ENCODE results near the gene LHX1.

LHX1 gene

DNA sequence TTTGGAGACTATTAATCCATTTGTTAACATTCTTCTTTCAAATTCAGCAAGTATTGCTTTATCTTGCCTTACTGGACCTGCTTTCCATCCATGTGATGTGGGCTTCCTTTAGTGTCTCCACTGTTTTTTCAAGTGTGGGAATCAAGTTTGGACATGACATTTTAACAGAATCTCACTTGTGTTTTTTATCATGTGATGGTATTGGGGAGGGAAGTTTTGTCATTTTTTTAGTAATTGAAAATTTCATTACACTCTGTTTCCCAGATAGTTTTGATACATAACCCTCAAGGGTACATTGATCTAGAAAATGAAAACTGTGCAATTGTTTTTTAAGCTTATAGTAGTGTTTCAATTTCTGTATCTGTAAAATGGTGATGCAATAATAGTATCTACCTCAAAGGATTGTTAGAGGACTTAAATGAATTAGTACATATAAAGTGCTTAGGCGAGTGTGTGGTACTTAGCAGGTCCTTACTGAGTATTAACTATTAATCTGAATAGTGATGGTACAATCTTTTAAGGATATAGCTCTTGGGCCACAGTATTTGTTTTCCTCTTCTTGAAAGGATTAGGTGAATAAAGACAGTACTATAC, 38.7 kb downstream of the LHX1 start:
- no peak for DNase-seq

DNA sequence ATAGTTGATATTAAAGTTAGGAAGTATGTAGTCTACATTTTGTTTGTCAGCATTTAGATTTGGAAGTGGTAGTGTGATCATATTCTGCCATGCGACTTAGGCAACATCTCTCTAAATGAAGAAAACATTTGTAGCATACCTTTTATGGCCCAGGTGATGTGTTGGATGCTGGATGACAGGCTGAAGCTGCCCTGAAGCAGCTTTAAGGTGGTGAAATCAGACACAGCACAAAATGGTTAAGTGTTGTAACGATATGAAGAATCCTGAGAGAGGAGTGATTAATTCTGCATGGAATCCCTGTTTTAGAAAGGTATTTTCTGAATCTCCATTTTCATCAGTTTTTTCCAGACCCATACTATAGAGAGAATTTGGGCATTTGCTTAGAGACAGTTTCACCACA, 39.8 kb downstream of the LHX1 start:
- no peak for DNase-seq

DNA sequence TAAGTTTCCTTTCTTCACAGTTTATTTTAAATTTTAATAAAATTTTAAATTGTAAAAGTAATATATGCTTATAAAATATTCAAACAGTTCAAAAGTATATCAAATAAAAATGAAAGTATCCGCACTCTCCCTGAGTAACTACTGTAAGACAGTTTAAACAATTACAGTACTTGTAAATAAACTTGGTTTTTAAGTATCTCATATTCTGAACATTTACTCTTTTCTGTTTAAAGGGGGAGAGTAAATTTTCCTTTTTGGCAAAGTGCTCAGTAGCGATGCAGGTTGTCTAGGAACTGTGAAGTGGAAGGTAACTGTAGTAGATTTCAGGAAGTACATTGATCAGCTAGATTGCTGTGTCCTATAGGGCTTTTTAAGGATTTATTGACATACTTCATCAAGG, 40.3 kb downstream of the LHX1 start:
- DNase-seq: no peak

DNA sequence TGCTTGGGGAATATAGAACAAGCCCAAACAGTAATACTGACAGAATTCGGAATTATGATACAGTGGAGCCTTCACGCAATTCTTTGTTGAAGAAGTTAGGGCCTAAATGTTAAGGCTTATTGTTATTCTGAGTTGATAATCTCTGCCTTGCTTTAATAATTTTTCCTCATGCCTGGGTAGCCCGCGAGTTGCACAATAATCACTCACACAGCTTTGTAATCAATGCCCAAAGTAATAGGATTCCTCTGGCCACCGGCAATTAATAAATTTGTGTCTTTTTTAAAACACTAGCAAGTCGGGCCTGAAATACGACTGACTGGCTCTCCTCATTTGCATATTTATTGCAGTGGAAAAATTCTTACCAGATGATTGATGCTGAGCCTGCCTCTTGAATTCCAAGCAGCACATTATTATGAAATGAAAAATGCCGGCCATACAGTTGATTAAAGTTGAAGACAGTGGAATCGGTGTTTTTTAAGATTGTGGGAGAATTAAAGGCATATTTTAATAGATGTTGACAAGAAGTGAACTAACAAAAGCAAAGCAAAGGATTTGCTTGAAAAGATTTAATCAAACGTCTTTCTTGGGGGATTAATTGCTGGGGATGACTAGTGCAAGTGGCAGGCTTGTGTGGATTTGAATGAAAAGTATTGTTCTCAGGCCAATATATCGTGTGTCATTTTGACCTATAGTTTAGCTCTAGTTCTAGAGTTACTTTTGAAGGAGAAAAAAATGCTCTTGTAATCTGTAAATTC, 41.7 kb downstream of the LHX1 start:
- DNase-seq: no peak

DNA sequence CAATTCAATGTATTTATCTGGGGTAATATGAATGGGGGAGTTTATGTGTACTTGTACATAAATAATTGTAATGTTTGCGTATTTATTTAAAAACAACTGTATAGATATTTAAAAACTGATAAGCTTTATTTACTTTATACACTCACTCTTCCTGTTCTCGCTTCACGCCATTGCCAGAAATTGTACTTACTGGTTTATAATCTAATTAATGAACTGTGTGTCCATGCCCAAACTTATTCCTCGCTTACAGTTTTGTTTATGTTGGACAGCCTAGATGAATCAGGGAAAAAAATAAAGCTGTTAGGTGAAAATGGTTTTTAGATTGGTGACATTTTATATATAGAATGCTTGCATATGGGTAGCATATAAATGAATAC, 42.3 kb downstream of the LHX1 start:
- no peak for DNase-seq

DNA sequence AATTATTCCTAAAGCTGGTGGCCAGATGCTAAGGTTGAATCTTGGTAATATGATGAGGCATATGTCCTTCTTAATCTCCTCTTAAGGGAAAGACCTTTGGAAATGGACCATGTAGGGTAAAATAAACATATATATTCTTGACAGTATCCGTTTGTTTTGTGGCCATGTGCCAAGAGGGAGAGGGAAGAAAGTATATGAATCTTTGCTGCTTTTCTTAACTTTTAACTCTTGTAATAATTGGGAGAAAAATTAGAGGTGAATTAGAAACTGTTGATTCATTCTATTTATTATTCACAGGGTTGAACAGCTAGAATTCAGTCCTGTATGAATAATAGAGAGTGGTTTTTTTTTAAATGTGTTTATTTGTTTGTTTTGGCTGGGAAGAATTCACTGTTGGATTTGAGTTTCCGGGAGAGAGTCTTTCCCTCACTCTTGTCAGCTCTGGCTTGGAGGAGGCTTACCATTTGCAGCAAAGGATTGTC, 43.0 kb downstream of the LHX1 start:
- no peak for DNase-seq

DNA sequence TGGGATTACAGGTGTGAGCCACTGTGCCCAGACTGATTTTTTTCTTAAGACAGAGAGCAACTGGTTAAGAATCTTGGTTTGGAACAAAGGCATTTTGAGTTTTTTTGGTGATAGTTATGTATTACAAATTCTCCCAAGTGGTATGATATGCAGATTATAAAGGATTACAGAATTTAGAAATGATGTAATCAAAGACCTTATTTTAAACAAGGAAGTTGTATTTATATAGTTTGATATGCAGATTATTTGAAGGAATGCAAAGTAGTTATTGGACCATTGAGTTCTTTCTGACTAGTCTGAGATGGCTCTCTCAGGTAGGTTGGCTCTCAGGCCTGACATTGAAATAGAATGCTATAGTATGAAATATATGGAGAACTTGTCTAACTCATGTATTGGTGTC, 46.3 kb downstream of the LHX1 start:
- no peak for DNase-seq

DNA sequence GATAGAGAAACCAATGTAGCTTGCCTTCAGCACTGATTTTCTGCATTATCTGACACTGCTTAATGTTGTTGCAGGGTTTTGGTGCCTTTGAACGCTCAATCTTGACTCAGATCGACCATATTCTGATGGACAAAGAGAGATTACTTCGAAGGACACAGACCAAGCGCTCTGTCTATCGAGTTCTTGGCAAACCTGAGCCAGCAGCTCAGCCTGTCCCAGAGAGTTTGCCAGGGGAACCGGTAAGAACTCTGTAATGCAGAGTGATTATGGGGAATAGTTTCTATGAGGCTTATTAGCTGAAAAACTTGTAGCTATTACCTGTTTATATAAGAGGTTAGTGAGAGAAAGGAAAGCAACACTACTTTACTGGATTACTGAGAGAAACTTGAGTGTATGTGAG, 51.9 kb downstream of the LHX1 start:
- DNase-seq: no peak

DNA sequence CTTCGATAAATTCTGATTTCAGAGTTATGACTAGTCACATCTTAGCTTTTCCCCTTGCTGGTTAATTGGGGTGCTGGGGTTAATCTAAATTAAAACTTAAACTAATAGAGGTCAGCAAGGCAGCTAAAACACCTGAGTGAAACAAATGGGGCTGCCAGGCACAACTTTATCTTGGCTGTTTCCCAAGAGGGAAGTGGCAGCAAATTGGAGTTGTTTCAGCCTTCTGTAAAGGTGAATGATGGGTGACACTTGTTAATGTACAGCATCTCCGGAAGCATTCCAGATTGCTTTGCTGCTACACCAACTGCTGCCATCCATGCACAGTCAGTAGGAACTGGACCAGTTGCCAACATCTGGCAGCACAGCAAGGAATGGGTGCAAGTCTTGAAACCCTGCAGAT, 55.4 kb downstream of the LHX1 start:
- DNase-seq: no peak

DNA sequence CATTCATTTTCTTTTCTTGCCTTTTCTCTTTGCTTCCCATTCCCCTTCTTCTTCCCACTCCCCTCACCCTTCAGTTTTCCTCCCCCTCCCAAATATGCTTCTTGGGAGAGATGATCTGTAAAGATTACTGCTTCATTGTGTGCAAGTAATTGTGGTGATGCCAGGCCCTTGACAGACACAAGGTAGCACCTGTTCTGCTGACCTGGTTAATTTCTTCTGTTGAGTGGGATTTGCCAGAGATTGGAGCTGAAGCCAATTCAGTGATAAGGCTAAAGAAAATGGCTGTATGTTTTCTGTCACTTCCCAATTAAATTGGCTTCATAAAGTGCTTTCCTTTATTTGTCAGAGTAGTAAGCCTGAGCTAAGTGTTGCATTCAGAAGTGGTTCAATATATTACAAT, 56.0 kb downstream of the LHX1 start:
- DNase-seq: no peak

Data from effector CD4-positive, alpha-beta T cell (primary cell).